Measurements from ENCODE around the gene ART1.

ART1 gene

GRCh38 chr11:3659595-3660515, 14.9 kb downstream of the ART1 start:
- no peak overlapping the region for H3K4me3 ChIP-seq (ENCODE audit: low read length)
- DNase-seq (ENCODE audit: low read depth, low spot score) = no peak

GRCh38 chr11:3660960-3661359, 16.0 kb downstream of the ART1 start:
- no peak for DNase-seq (ENCODE audit: low read depth, low spot score)
- H3K4me3 ChIP-seq (ENCODE audit: low read length) = no peak overlapping the region

- DNase-seq (ENCODE audit: low read depth, low spot score) = no peak
- no peak overlapping the region for H3K4me3 ChIP-seq (ENCODE audit: low read length)
Observed at GRCh38 chr11:3662856-3663255, 17.9 kb downstream of the ART1 start.

- H3K4me3 ChIP-seq (ENCODE audit: low read length) = no peak overlapping the region
- DNase-seq (ENCODE audit: low read depth, low spot score) = no peak
Observed at GRCh38 chr11:3664032-3664630, 19.2 kb downstream of the ART1 start.

GRCh38 chr11:3665336-3666022, 20.6 kb downstream of the ART1 start:
- DNase-seq (ENCODE audit: low read depth, low spot score) = no peak
- H3K4me3 ChIP-seq (ENCODE audit: low read length) = no peak overlapping the region

GRCh38 chr11:3666023-3666530, 21.1 kb downstream of the ART1 start:
- DNase-seq (ENCODE audit: low read depth, low spot score) = no peak
- no peak overlapping the region for H3K4me3 ChIP-seq (ENCODE audit: low read length)

- H3K4me3 ChIP-seq (ENCODE audit: low read length) = no peak overlapping the region
- DNase-seq (ENCODE audit: low read depth, low spot score) = no peak
Observed at GRCh38 chr11:3667149-3668035, 22.5 kb downstream of the ART1 start.

GRCh38 chr11:3669128-3669527, 24.2 kb downstream of the ART1 start:
- no peak overlapping the region for H3K4me3 ChIP-seq (ENCODE audit: low read length)
- no peak for DNase-seq (ENCODE audit: low read depth, low spot score)

- no peak overlapping the region for H3K4me3 ChIP-seq (ENCODE audit: low read length)
- DNase-seq (ENCODE audit: low read depth, low spot score) = no peak
Observed at GRCh38 chr11:3669742-3670183, 24.8 kb downstream of the ART1 start.

GRCh38 chr11:3671334-3672254, 26.7 kb downstream of the ART1 start, which contains the start of gene CHRNA10:
CHRNA10 (minus strand) TSS chr11:3671384; CDS start chr11:3671312, 72 bp downstream.
- H3K4me3 ChIP-seq (ENCODE audit: low read length) = no peak within 1 kb of the TSS
- DNase-seq (ENCODE audit: low read depth, low spot score) = no peak

GRCh38 chr11:3674189-3674588, 29.3 kb downstream of the ART1 start:
- no peak overlapping the region for H3K4me3 ChIP-seq (ENCODE audit: low read length)
- no peak for DNase-seq (ENCODE audit: low read depth, low spot score)

- H3K4me3 ChIP-seq (ENCODE audit: low read length) = no peak overlapping the region
- no peak for DNase-seq (ENCODE audit: low read depth, low spot score)
Observed at GRCh38 chr11:3675971-3676370, 31.0 kb downstream of the ART1 start.

GRCh38 chr11:3679077-3679476, 34.1 kb downstream of the ART1 start:
- no peak for DNase-seq (ENCODE audit: low read depth, low spot score)

GRCh38 chr11:3683039-3683438, 38.1 kb downstream of the ART1 start:
- no peak overlapping the region for H3K4me3 ChIP-seq (ENCODE audit: low read length)
- DNase-seq (ENCODE audit: low read depth, low spot score) = no peak

More at GRCh38 chr11:3679077-3679476, 34.1 kb downstream of the ART1 start:
- no peak overlapping the region for H3K4me3 ChIP-seq (ENCODE audit: low read length)

GRCh38 chr11:3684129-3684818, 39.3 kb downstream of the ART1 start:
- no peak for DNase-seq (ENCODE audit: low read depth, low spot score)
- no peak overlapping the region for H3K4me3 ChIP-seq (ENCODE audit: low read length)

- DNase-seq (ENCODE audit: low read depth, low spot score) = no peak
- no peak overlapping the region for H3K4me3 ChIP-seq (ENCODE audit: low read length)
Observed at GRCh38 chr11:3684819-3685172, 39.9 kb downstream of the ART1 start.

GRCh38 chr11:3685923-3686322, 41.0 kb downstream of the ART1 start:
- DNase-seq (ENCODE audit: low read depth, low spot score) = no peak

More at GRCh38 chr11:3685923-3686322, 41.0 kb downstream of the ART1 start:
- H3K4me3 ChIP-seq (ENCODE audit: low read length) = no peak overlapping the region

Data from Jurkat, Clone E6-1 (cell line).